ENCODE data around the gene CUX1.

- TF ChIP-seq CTCF (IDR thresholded peaks at IDR 0.05; ENCODE audit: borderline replicate concordance, extremely low read depth, low read length, poor library complexity, severe bottlenecking) (no peak), EZH2 (IDR thresholded peaks at IDR 0.05; ENCODE audit: borderline replicate concordance, low read depth, low read length, severe bottlenecking) (no peak)
These were observed 478.1 kb downstream of the CUX1 start for GRCh38 chr7:102295346-102296178.
